ENCODE measurements around the gene CRYBB2.
"Not testable (repeated sequence)": the region's sequence is repeated elsewhere in the genome, so short reads cannot be mapped to it uniquely, and the experiment has no call there.

DNA sequence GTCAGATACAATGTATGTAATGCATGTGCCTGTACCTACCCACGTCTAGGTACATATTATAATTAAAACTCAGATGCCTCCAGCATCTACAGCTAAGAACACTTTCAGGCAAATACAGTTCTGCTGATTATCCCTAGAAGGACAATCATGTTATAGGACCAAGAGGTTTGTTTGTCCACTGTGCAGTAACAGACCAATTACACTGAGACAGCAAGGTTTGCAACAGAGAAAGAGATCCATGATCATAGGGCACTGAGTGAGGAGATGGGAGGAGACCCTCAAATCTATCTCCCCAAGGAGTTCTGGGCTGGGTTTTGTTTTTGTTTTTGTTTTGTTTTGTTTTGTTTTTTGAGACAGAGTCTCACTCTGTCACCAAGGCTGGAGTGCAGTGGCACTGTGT, 49.5 kb downstream of the CRYBB2 start:
- TF ChIP-seq, protein P1, sequence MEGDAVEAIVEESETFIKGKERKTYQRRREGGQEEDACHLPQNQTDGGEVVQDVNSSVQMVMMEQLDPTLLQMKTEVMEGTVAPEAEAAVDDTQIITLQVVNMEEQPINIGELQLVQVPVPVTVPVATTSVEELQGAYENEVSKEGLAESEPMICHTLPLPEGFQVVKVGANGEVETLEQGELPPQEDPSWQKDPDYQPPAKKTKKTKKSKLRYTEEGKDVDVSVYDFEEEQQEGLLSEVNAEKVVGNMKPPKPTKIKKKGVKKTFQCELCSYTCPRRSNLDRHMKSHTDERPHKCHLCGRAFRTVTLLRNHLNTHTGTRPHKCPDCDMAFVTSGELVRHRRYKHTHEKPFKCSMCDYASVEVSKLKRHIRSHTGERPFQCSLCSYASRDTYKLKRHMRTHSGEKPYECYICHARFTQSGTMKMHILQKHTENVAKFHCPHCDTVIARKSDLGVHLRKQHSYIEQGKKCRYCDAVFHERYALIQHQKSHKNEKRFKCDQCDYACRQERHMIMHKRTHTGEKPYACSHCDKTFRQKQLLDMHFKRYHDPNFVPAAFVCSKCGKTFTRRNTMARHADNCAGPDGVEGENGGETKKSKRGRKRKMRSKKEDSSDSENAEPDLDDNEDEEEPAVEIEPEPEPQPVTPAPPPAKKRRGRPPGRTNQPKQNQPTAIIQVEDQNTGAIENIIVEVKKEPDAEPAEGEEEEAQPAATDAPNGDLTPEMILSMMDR (IDR thresholded peaks at IDR 0.05; ENCODE audit: poor library complexity), result not testable (repeated sequence)
- not testable (repeated sequence) for TF ChIP-seq EZH2 (IDR thresholded peaks at IDR 0.05; ENCODE audit: borderline replicate concordance)

All from hepatocyte (in vitro differentiated cells).